ENCODE data around the gene VPS13D. TPM values are rescaled to one million over a fixed set of nuclear protein-coding genes. Genes with fewer than 3 reads are reported as not detected.

The VPS13D gene
- total RNA-seq, 4 donors from 2014 or later: 88.3 to 123 (median 113) TPM

GRCh38 chr1:12496154-12496961, 266.5 kb downstream of the VPS13D start:
- no peaks in the 10 kb centered on the region for H3K4me1 ChIP-seq
- H3K4me3 ChIP-seq: no peak overlapping the region
- H3K36me3 ChIP-seq: peaks cover 0 to 21% (median 0%) of the 10 kb centered on the region in 3 donors
- H3K27me3 ChIP-seq: no peaks in the 10 kb centered on the region
- DNase-seq: peak in 2 of 3 donors; percentile 45 to 66
- TF ChIP-seq POLR2A (IDR thresholded peaks at IDR 0.05) (no peak), CTCF (IDR thresholded peaks at IDR 0.05) (no peak)
- peak overlapping the region in 1 of 4 donors; percentile 40 for H3K27ac ChIP-seq
- H3K9me3 ChIP-seq: no peaks in the 10 kb centered on the region

- Histone ChIP-seq H3K27me3 (no peaks in the 10 kb centered on the region), H3K4me1 (no peaks in the 10 kb centered on the region), H3K27ac (no peak overlapping the region), H3K36me3 (peaks cover 0 to 22% (median 0%) of the 10 kb centered on the region in 3 donors), H3K4me3 (no peak overlapping the region), H3K9me3 (no peaks in the 10 kb centered on the region)
- TF ChIP-seq CTCF (IDR thresholded peaks at IDR 0.05): no peak
- peak in 1 of 3 donors; percentile 13 for DNase-seq
These were observed 269.9 kb downstream of the VPS13D start for GRCh38 chr1:12499539-12500240.

- Histone ChIP-seq H3K36me3 (peaks cover 0 to 40% (median 0%) of the 10 kb centered on the region in 3 donors), H3K4me3 (no peak overlapping the region), H3K27me3 (no peaks in the 10 kb centered on the region), H3K9me3 (no peaks in the 10 kb centered on the region), H3K4me1 (no peaks in the 10 kb centered on the region), H3K27ac (no peak overlapping the region)
- TF ChIP-seq CTCF (IDR thresholded peaks at IDR 0.05) (no peak), POLR2A (IDR thresholded peaks at IDR 0.05) (no peak)
- peak in 1 of 3 donors; percentile 22 for DNase-seq
These were observed 271.8 kb downstream of the VPS13D start for GRCh38 chr1:12501661-12502060.

GRCh38 chr1:12502336-12503109, 272.7 kb downstream of the VPS13D start:
- peak in 1 of 3 donors; percentile 23 for DNase-seq
- peaks cover 0 to 41% (median 0%) of the 10 kb centered on the region in 3 donors for H3K36me3 ChIP-seq
- no peak overlapping the region for H3K4me3 ChIP-seq
- no peaks in the 10 kb centered on the region for H3K9me3 ChIP-seq
- no peaks in the 10 kb centered on the region for H3K27me3 ChIP-seq
- no peaks in the 10 kb centered on the region for H3K4me1 ChIP-seq
- H3K27ac ChIP-seq: no peak overlapping the region
- TF ChIP-seq CTCF (IDR thresholded peaks at IDR 0.05) (no peak), POLR2A (IDR thresholded peaks at IDR 0.05) (no peak)

GRCh38 chr1:12503709-12504108, 273.9 kb downstream of the VPS13D start:
- Histone ChIP-seq H3K4me1 (no peaks in the 10 kb centered on the region), H3K36me3 (peaks cover 0 to 36% (median 0%) of the 10 kb centered on the region in 3 donors)
- no peak for TF ChIP-seq POLR2A (IDR thresholded peaks at IDR 0.05)
- TF ChIP-seq CTCF (IDR thresholded peaks at IDR 0.05): no peak

More at GRCh38 chr1:12503709-12504108, 273.9 kb downstream of the VPS13D start:
- H3K9me3 ChIP-seq: no peaks in the 10 kb centered on the region
- no peaks in the 10 kb centered on the region for H3K27me3 ChIP-seq
- no peak overlapping the region for H3K27ac ChIP-seq
- peak in 1 of 3 donors; percentile 37 for DNase-seq
- H3K4me3 ChIP-seq: no peak overlapping the region

Measured in Peyer's patch (tissue), 4 donors.